SU-DHL-6 (cell line): ENCODE results near the gene AP2A2.

Source experiments
- EZH2phosphoT487 ChIP-seq: fragments of 200-600 bp; sonication (generic), shearing (Covaris generic); conservative IDR thresholded peaks from 2 replicates; pipeline ENCODE4 v1.6.1; 2018; ENCODE audit warnings: mild to moderate bottlenecking, antibody characterized with exemption, low read length, moderate library complexity, mixed read lengths
- TF ChIP-seq, protein P1 (sequence below): fragments of 200-600 bp; sonication (generic); IDR thresholded peaks from one replicate; pipeline ENCODE4 v1.5.1; 2017; ENCODE audit warnings: antibody characterized with exemption, mild to moderate bottlenecking, low read length, moderate library complexity; ENCODE audit not compliant: insufficient read depth, poor library complexity, severe bottlenecking

DNA sequence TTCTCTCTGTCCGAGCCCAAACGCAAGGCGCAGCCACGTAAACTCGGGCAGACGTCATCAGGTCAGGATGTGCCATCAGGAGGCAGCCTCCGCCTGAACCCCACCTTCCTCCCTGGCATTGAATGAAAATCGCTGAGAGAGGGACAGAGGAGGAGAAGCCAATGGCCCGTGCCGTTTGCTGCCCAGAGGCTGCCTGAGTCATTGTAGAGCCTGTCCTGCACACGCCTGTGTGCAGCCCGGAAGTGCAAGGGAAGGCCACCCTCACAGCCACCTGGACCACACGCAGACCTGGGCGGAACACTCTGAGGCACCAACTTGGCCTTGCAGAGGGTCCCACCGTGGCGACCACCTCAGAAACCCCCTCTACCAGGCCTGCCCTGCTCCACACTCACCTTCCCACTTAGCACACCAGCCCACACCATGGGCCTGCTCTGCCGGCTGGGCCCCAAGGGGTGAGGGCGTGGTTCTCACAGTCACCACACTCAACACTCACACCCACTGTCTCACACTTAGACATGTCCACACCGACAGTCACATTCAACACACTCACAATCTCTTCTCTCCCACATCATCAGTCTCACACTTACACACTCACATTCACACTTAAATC is 24.1 kb upstream of the AP2A2 start:
- TF ChIP-seq, protein P1, sequence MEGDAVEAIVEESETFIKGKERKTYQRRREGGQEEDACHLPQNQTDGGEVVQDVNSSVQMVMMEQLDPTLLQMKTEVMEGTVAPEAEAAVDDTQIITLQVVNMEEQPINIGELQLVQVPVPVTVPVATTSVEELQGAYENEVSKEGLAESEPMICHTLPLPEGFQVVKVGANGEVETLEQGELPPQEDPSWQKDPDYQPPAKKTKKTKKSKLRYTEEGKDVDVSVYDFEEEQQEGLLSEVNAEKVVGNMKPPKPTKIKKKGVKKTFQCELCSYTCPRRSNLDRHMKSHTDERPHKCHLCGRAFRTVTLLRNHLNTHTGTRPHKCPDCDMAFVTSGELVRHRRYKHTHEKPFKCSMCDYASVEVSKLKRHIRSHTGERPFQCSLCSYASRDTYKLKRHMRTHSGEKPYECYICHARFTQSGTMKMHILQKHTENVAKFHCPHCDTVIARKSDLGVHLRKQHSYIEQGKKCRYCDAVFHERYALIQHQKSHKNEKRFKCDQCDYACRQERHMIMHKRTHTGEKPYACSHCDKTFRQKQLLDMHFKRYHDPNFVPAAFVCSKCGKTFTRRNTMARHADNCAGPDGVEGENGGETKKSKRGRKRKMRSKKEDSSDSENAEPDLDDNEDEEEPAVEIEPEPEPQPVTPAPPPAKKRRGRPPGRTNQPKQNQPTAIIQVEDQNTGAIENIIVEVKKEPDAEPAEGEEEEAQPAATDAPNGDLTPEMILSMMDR: no peak
- no peak for TF ChIP-seq EZH2phosphoT487
